ENCODE data around the gene RAB9A.

DNA sequence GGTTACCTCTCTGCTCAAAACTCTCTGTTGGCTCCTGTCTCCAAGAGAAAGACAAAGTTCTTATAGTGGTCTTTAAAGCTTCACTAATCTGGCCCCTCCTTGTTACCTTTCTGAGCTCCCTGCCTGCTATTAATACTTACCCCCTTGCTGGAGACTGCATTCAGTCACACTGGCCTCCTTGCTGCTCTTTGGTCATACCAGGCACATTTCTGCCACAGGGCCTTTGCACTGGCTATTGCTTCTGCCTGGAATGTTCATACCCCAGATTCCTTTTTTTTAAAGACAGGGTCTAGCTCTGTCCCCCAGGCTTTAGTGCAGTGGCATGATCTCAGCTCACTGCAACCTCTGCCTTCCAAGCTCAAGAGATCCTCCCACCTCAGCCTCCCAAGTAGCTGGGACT, 15.9 kb upstream of the RAB9A start:
- TF ChIP-seq, protein P1, sequence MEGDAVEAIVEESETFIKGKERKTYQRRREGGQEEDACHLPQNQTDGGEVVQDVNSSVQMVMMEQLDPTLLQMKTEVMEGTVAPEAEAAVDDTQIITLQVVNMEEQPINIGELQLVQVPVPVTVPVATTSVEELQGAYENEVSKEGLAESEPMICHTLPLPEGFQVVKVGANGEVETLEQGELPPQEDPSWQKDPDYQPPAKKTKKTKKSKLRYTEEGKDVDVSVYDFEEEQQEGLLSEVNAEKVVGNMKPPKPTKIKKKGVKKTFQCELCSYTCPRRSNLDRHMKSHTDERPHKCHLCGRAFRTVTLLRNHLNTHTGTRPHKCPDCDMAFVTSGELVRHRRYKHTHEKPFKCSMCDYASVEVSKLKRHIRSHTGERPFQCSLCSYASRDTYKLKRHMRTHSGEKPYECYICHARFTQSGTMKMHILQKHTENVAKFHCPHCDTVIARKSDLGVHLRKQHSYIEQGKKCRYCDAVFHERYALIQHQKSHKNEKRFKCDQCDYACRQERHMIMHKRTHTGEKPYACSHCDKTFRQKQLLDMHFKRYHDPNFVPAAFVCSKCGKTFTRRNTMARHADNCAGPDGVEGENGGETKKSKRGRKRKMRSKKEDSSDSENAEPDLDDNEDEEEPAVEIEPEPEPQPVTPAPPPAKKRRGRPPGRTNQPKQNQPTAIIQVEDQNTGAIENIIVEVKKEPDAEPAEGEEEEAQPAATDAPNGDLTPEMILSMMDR (IDR thresholded peaks at IDR 0.05; ENCODE audit: low read length): no peak
- no peak for TF ChIP-seq EZH2 (IDR thresholded peaks at IDR 0.05; ENCODE audit: borderline replicate concordance, low read length)

Data from OCI-LY1 (cell line).